SU-DHL-6 (cell line): Measurements from ENCODE around the gene SMAD7.

Experiments used
- CTCF ChIP-seq: fragments of 200-600 bp; sonication (generic); IDR thresholded peaks from one replicate; pipeline ENCODE4 v1.5.1; 2017; ENCODE audit warnings: antibody characterized with exemption, mild to moderate bottlenecking, low read length, moderate library complexity; ENCODE audit not compliant: insufficient read depth, poor library complexity, severe bottlenecking
- EZH2phosphoT487 ChIP-seq: fragments of 200-600 bp; sonication (generic), shearing (Covaris generic); conservative IDR thresholded peaks from 2 replicates; pipeline ENCODE4 v1.6.1; 2018; ENCODE audit warnings: mild to moderate bottlenecking, antibody characterized with exemption, low read length, moderate library complexity, mixed read lengths

GRCh38 chr18:48924630-48925490 is 25.9 kb downstream of the SMAD7 start:
- TF ChIP-seq CTCF = no peak
- no peak for TF ChIP-seq EZH2phosphoT487
